OCI-LY7 (cell line): ENCODE data around the gene DYNC1I1. TPM values are rescaled to one million over a fixed set of nuclear protein-coding genes. Genes with fewer than 3 reads are reported as not detected.

Experiments
- BruUV-seq: library from RNA; stranded (reverse); fragments of 400-500 nt; replicated peaks from 2 replicates; lab custom pipeline; 2021; lab: Mats Ljungman, UMichigan
- CTCF ChIA-PET: fragments of 300-600 bp; sonication (Branson Sonifier 250); formaldehyde crosslinking; loops from one replicate; lab custom pipeline; 2022; ENCODE audit warnings: antibody characterized with exemption; ENCODE audit not compliant: unreplicated experiment; lab: Charles Lee
- POLR2A ChIA-PET: fragments of 300-600 bp; sonication (Branson Sonifier 250); formaldehyde crosslinking; loops from one replicate; lab custom pipeline; 2022; ENCODE audit warnings: antibody characterized with exemption; lab: Charles Lee
- DNase-seq: peaks from one replicate; pipeline ENCODE4 v3.0.0-alpha.2; 2015; ENCODE audit warnings: low spot score
- H2AFZ ChIP-seq: fragments of 200-600 bp; sonication (generic), shearing (Covaris generic); 2 replicates; pipeline ENCODE4 v1.6.1; 2014; ENCODE audit warnings: mild to moderate bottlenecking, antibody characterized with exemption, low read length, moderate library complexity
- H3K27ac ChIP-seq: fragments of 200-600 bp; sonication (generic); 2 replicates; pipeline ENCODE4 v1.5.1; 2014; ENCODE audit warnings: mixed run types, low read depth, mild to moderate bottlenecking, moderate library complexity, low read length, inconsistent platforms; ENCODE audit not compliant: poor library complexity, severe bottlenecking
- H3K36me3 ChIP-seq: fragments of 200-600 bp; sonication (generic); 2 replicates; pipeline ENCODE4 v1.6.1; 2014; ENCODE audit warnings: mild to moderate bottlenecking, antibody characterized with exemption, low read length, moderate library complexity, mixed read lengths; ENCODE audit not compliant: insufficient read depth
- H3K4me1 ChIP-seq: fragments of 200-600 bp; sonication (generic); 2 replicates; pipeline ENCODE4 v1.5.1; 2014; ENCODE audit warnings: mild to moderate bottlenecking, low read length; ENCODE audit not compliant: insufficient read depth, poor library complexity, severe bottlenecking
- H3K4me2 ChIP-seq: fragments of 200-600 bp; sonication (generic); 2 replicates; pipeline ENCODE4 v1.6.1; 2014; ENCODE audit warnings: mild to moderate bottlenecking, low read length
- H3K4me3 ChIP-seq: fragments of 200-600 bp; sonication (generic); 2 replicates; pipeline ENCODE4 v1.5.1; 2014; ENCODE audit warnings: mild to moderate bottlenecking, low read depth, low read length; ENCODE audit not compliant: poor library complexity, severe bottlenecking
- H3K79me2 ChIP-seq: fragments of 200-600 bp; sonication (generic); 2 replicates; pipeline ENCODE4 v1.6.1; 2016; ENCODE audit warnings: low read depth, mild to moderate bottlenecking, low read length, moderate library complexity, mixed read lengths; ENCODE audit not compliant: insufficient read depth
- H3K9me2 ChIP-seq: fragments of 200-600 bp; sonication (generic); 2 replicates; pipeline ENCODE4 v1.6.1; 2016; ENCODE audit warnings: mild to moderate bottlenecking, low read length, mixed read lengths; ENCODE audit not compliant: insufficient read depth
- H3K9me3 ChIP-seq: fragments of 200-600 bp; sonication (generic); 2 replicates; pipeline ENCODE4 v1.6.1; 2014; ENCODE audit warnings: mild to moderate bottlenecking, mixed run types, low read length, mixed read lengths
- H4K20me1 ChIP-seq: fragments of 200-600 bp; sonication (generic); 2 replicates; pipeline ENCODE4 v1.6.1; 2014; ENCODE audit warnings: mild to moderate bottlenecking, antibody characterized with exemption, low read length, moderate library complexity, mixed read lengths; ENCODE audit not compliant: insufficient read depth
- EZH2phosphoT487 ChIP-seq: fragments of 200-600 bp; sonication (generic); IDR thresholded peaks from 2 replicates; pipeline ENCODE4 v1.6.1; 2018; ENCODE audit warnings: low read depth, borderline replicate concordance, mild to moderate bottlenecking, mixed run types, antibody characterized with exemption, low read length, moderate library complexity, mixed read lengths
- intact Hi-C: fragments of 100-400 bp; cut with micrococcal nuclease; formaldehyde crosslinking; loops from one replicate; pipeline ENCODE4 v1.10.0; 2022; ENCODE audit not compliant: unreplicated experiment
- total RNA-seq, 2 experiments: library from RNA; depleted of rRNA in 1 of 2; stranded (reverse); fragments of >200 nt in 1 of 2; shearing (Covaris generic) in 1 of 2; gene quantifications; 2 replicates each; pipeline ENCODE4 v1.2.3, GENCODE V29; 2014 to 2022
- TF ChIP-seq, protein P1 (sequence below): fragments of 200-600 bp; sonication (generic); conservative IDR thresholded peaks from 2 replicates; pipeline ENCODE4 v1.5.1; 2014; ENCODE audit warnings: mild to moderate bottlenecking, antibody characterized with exemption, low read length, moderate library complexity, mixed read lengths

Gene DYNC1I1
- total RNA-seq, 2 experiments from 2014 or later = not detected

GRCh38 chr7:96074871-96075270, 302.5 kb downstream of the DYNC1I1 start:
- no peak for DNase-seq
- Histone ChIP-seq H3K36me3 (no peaks in the 10 kb centered on the region), H2AFZ (no peak overlapping the region), H3K9me2 (no peaks in the 10 kb centered on the region), H3K4me2 (no peak overlapping the region), H3K79me2 (no peaks in the 10 kb centered on the region), H3K27ac (no peak overlapping the region), H3K4me1 (no peaks in the 10 kb centered on the region), H4K20me1 (no peaks in the 10 kb centered on the region), H3K4me3 (no peak overlapping the region), H3K9me3 (no peaks in the 10 kb centered on the region)
- no TSS peak for BruUV-seq
- ChIA-PET POLR2A (interaction anchor here (0.6 kb wide), 1 partner anchor 196 kb away, joined by 3 read pairs; no protein-coding TSS in a partner anchor), CTCF (no interaction called here)
- no peak for TF ChIP-seq EZH2phosphoT487
- TF ChIP-seq, protein P1, sequence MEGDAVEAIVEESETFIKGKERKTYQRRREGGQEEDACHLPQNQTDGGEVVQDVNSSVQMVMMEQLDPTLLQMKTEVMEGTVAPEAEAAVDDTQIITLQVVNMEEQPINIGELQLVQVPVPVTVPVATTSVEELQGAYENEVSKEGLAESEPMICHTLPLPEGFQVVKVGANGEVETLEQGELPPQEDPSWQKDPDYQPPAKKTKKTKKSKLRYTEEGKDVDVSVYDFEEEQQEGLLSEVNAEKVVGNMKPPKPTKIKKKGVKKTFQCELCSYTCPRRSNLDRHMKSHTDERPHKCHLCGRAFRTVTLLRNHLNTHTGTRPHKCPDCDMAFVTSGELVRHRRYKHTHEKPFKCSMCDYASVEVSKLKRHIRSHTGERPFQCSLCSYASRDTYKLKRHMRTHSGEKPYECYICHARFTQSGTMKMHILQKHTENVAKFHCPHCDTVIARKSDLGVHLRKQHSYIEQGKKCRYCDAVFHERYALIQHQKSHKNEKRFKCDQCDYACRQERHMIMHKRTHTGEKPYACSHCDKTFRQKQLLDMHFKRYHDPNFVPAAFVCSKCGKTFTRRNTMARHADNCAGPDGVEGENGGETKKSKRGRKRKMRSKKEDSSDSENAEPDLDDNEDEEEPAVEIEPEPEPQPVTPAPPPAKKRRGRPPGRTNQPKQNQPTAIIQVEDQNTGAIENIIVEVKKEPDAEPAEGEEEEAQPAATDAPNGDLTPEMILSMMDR = no peak
- intact Hi-C loops = loop anchor here (2.0 kb wide), 1 partner anchor 952 kb away; no protein-coding TSS in a partner anchor

GRCh38 chr7:96075510-96076349, 303.4 kb downstream of the DYNC1I1 start:
- Histone ChIP-seq H3K79me2 (no peaks in the 10 kb centered on the region), H3K4me2 (peak overlapping the region; percentile 40; the same call in 1 of the 2 replicates), H3K4me3 (no peak overlapping the region), H2AFZ (no peak overlapping the region), H3K36me3 (no peaks in the 10 kb centered on the region), H3K27ac (no peak overlapping the region), H3K4me1 (no peaks in the 10 kb centered on the region), H3K9me3 (no peaks in the 10 kb centered on the region), H3K9me2 (no peaks in the 10 kb centered on the region), H4K20me1 (no peaks in the 10 kb centered on the region)
- CTCF ChIA-PET = no interaction called here
- intact Hi-C loops = loop anchor here (2.0 kb wide), 1 partner anchor 951 kb away; no protein-coding TSS in a partner anchor
- TF ChIP-seq, protein P1 = peak; percentile 71
- TF ChIP-seq EZH2phosphoT487 = no peak
- BruUV-seq = no TSS peak
- POLR2A ChIA-PET = no interaction called here
- DNase-seq = peak; percentile 25

GRCh38 chr7:96076350-96076707, 304.0 kb downstream of the DYNC1I1 start:
- Histone ChIP-seq H3K4me3 (no peak overlapping the region), H3K4me1 (no peaks in the 10 kb centered on the region), H4K20me1 (no peaks in the 10 kb centered on the region), H3K27ac (no peak overlapping the region), H3K79me2 (no peaks in the 10 kb centered on the region), H3K36me3 (no peaks in the 10 kb centered on the region), H3K4me2 (no peak overlapping the region), H2AFZ (no peak overlapping the region), H3K9me2 (no peaks in the 10 kb centered on the region), H3K9me3 (no peaks in the 10 kb centered on the region)
- ChIA-PET CTCF (no interaction called here), POLR2A (no interaction called here)
- TF ChIP-seq, protein P1 = no peak
- TF ChIP-seq EZH2phosphoT487 = no peak
- intact Hi-C loops = no loop called here
- DNase-seq = no peak
- no TSS peak for BruUV-seq
